HG03575 (cell line): ENCODE data around the gene BTN3A1.
"Not testable (repeated sequence)": the region's sequence is repeated elsewhere in the genome, so short reads cannot be mapped to it uniquely, and the experiment has no call there.

Experiments
- ATAC-seq: cut with Tn5 transposase; IDR thresholded peaks from one replicate; pipeline ENCODE4 v1.9.1; 2021; ENCODE audit not compliant: unreplicated experiment, insufficient number of reproducible peaks, low FRiP score; ENCODE audit errors: extremely low read depth

The BTN3A1 gene

GRCh38 chr6:26408828-26409730 is 7.0 kb downstream of the BTN3A1 start:
- ATAC-seq: no peak

GRCh38 chr6:26411751-26412150 is 9.7 kb downstream of the BTN3A1 start:
- no peak for ATAC-seq

- no peak for ATAC-seq
Measured at GRCh38 chr6:26412228-26412627, 10.2 kb downstream of the BTN3A1 start.

GRCh38 chr6:26412954-26413353 is 10.9 kb downstream of the BTN3A1 start:
- ATAC-seq: no peak

- ATAC-seq: no peak
Measured at GRCh38 chr6:26414281-26414680, 12.2 kb downstream of the BTN3A1 start.

- ATAC-seq: no peak
Measured at GRCh38 chr6:26415036-26415614, 13.1 kb downstream of the BTN3A1 start.

GRCh38 chr6:26415791-26416190 is 13.7 kb downstream of the BTN3A1 start:
- ATAC-seq: no peak

- ATAC-seq: no peak
Measured at GRCh38 chr6:26416288-26416687, 14.2 kb downstream of the BTN3A1 start.

GRCh38 chr6:26418077-26418476 is 16.0 kb downstream of the BTN3A1 start:
- not testable (repeated sequence) for ATAC-seq

- not testable (repeated sequence) for ATAC-seq
Measured at GRCh38 chr6:26418795-26419194, 16.7 kb downstream of the BTN3A1 start.

- no peak for ATAC-seq
Measured at GRCh38 chr6:26420688-26421171, 18.7 kb downstream of the BTN3A1 start.

GRCh38 chr6:26421259-26422144 is 19.4 kb downstream of the BTN3A1 start:
- no peak for ATAC-seq

- ATAC-seq: no peak
Measured at GRCh38 chr6:26422329-26422728, 20.3 kb downstream of the BTN3A1 start.

- ATAC-seq: no peak
Measured at GRCh38 chr6:26426691-26427450, 24.8 kb downstream of the BTN3A1 start.

GRCh38 chr6:26427451-26427809 is 25.4 kb downstream of the BTN3A1 start:
- ATAC-seq: no peak

GRCh38 chr6:26428206-26428605 is 26.1 kb downstream of the BTN3A1 start:
- ATAC-seq: no peak

GRCh38 chr6:26430787-26431186 is 28.7 kb downstream of the BTN3A1 start:
- no peak for ATAC-seq

- ATAC-seq: no peak
Measured at GRCh38 chr6:26431258-26432172, 29.4 kb downstream of the BTN3A1 start.
